GM13977 (cell line): ENCODE data around the gene HNRNPU.

Source experiments
- DNase-seq: peaks from one replicate; pipeline ENCODE4 v3.0.0; 2012; ENCODE audit warnings: low spot score
- in situ Hi-C: fragments of 300-500 bp; cut with MboI; formaldehyde crosslinking; loops from one replicate; pipeline ENCODE4 v1.12.0; 2022; ENCODE audit warnings: low sequenced_read_pairs, low pct_unique_long_range_greater_than_20kb, mixed read lengths, inconsistent platforms; ENCODE audit not compliant: unreplicated experiment
- TF ChIP-seq, protein P1 (sequence below): IDR thresholded peaks from 2 replicates; pipeline ENCODE4 v1.5.1; 2012; ENCODE audit warnings: mild to moderate bottlenecking, control low read depth; ENCODE audit not compliant: insufficient read depth; ENCODE audit errors: extremely low read depth, missing control alignments

HNRNPU gene

DNA sequence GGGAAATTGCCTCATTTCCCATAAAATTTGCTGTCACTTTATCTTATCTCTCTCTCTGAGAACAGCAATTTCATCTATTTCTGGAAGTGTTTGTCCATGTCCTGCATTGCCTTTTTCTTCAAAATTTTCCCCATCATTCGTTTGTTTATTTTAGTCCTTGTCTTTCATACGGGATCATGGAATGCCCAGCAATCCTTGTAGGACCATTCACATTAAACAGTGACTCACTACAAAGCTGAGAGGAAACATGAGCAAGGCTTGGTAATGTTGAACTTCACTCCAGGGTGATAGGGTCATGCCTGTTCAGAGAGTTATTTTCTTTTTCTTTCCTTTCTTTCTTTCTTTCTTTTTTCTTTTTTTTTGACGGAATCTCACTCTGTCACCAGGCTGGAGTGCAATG lies 32.2 kb upstream of the HNRNPU start:
- TF ChIP-seq, protein P1, sequence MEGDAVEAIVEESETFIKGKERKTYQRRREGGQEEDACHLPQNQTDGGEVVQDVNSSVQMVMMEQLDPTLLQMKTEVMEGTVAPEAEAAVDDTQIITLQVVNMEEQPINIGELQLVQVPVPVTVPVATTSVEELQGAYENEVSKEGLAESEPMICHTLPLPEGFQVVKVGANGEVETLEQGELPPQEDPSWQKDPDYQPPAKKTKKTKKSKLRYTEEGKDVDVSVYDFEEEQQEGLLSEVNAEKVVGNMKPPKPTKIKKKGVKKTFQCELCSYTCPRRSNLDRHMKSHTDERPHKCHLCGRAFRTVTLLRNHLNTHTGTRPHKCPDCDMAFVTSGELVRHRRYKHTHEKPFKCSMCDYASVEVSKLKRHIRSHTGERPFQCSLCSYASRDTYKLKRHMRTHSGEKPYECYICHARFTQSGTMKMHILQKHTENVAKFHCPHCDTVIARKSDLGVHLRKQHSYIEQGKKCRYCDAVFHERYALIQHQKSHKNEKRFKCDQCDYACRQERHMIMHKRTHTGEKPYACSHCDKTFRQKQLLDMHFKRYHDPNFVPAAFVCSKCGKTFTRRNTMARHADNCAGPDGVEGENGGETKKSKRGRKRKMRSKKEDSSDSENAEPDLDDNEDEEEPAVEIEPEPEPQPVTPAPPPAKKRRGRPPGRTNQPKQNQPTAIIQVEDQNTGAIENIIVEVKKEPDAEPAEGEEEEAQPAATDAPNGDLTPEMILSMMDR, result no peak
- in situ Hi-C loops, result no loop called here
- no peak for DNase-seq

DNA sequence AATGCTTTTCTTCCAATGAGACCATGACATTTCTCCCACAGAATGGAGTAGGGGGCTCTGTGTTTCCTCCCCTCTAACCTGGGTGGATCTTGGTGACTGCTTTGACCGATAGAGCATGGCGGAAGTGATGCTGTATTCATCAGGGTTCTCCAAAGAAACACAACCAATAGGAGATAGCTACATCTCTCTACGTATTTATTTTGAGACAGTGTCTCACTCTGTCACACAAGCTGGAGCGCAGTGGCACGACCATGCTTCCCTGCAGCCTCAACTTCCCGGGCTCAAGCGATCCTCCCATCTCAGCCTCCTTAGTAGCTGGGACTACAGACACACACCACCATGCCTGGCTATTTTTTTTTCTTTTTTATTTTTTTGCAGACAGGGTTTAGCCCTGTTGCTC lies 29.5 kb upstream of the HNRNPU start:
- DNase-seq, result no peak
- TF ChIP-seq, protein P1, result no peak
- in situ Hi-C loops, result no loop called here

DNA sequence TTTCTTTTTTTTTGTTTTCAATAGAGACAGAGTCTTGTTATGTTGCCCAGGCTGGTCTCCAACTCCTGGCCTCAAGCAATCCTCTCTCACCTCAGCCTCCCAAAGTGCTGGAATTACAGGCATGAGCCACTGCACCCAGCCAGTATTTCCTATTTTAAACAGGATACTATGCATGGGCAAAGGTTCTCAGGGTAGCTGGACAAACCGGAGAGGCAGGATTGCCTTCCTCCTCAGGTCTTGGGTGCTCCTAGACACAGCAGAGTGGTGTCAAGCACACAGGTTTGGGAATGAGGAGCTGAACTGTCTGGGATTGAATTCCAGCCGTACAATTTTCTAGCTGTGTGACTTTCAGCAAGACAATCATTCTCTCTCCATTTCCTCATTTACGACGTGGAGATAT lies 22.9 kb upstream of the HNRNPU start:
- DNase-seq, result no peak

DNA sequence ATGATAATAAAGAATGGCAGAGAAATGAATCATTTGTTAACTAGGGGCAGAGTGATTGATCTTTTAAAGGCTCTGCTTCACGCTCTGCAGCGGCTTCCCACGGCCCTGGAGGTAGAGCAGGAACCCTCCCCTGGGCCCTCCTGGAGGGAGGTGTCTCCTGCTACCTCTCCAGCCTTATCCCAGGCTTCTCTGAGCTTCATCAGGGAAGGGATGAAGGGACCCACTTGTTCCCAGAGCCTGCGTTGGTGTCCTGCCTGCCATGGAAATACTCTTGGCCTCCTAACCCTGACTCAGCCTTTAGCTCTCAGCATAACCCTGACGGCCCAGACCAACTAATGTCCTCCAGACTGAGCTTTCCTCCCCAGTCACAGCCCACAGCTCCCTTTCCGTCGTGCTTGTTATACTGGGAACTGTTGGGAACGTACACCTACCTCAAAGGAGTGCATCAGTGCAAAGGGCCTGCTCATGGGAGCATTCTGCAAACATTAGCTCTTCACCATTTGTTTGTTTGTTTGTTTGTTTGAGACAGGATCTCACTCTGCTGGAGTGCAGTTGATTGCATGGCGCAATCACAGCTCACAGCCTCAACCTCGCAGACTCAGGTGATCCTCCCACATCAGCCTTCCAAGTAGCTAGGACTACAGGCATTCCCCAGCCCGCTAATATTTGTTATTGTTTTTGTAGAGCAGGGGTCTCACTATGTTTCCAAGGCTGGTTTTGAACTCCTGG lies 17.4 kb upstream of the HNRNPU start:
- TF ChIP-seq, protein P1, result no peak
- in situ Hi-C loops, result no loop called here
- no peak for DNase-seq

More for the DNA sequence above, 22.9 kb upstream of the HNRNPU start:
- TF ChIP-seq, protein P1, result no peak
- in situ Hi-C loops, result no loop called here

DNA sequence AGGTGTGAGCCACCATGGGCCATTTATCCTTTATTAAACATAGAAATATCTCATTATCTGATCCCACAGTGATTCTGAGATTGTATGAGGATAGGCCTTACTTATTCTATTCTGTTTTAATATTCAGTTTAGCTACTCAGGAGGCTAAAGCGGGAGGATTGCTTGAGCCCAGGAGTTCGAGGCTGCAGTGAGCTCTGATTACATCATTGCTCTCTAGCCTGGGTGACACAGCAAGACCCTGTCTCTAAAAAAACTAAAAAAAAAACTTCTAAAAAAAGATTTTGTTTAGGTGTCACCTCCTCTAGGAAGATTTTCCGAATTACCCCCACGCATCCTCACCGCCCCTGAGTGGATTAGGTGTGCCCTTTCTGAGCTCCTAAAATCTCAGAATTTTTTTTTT lies 14.3 kb upstream of the HNRNPU start:
- no peak for DNase-seq
- TF ChIP-seq, protein P1, result no peak
- in situ Hi-C loops, result no loop called here

DNA sequence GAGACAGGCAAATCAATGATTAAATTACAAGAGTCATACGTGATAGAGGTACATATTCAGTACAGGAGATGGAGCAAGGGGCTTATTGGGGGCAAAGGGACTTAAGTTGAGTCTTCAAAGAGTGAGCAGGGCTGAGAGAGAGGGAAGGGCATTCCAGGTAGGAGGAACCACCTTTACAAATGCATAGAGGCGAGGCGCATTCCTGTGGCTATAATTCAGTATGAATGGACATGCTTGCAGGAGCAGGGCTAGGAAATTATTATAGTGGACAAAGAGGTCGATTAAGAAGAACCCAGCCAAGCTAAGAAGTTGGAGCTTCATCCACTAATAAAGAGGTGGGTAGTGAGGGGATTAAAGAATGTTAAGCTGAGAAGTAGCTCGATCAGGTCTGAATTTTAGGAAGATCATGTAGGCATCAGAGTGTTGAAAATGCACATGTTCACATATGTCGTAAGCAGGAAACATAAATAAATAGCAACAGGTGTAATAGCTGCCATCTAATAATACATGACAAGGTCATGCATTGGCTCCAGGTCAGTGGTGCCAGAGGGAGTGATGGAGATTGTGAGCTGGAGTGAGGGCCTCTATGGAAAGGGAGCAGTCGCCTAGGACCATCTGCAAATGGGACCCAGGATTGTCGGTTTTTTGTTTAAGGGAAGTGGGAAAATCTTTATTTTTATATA lies 12.0 kb upstream of the HNRNPU start:
- in situ Hi-C loops, result no loop called here
- TF ChIP-seq, protein P1, result no peak
- DNase-seq, result no peak
